WTC11 (cell line): ENCODE measurements around the gene SLIT3. TPM values are rescaled to one million over a fixed set of nuclear protein-coding genes. Genes with fewer than 3 reads are reported as not detected.

Source experiments
- ATAC-seq: fragments of 200-7000 bp; cut with Tn5 transposase; 2 replicates; pipeline ENCODE4 v1.10.0; 2021; ENCODE audit warnings: mild to moderate bottlenecking, moderate library complexity
- CTCF ChIA-PET: fragments of 300-600 bp; sonication (Branson Sonifier 250); formaldehyde crosslinking; loops from one replicate; lab custom pipeline; 2021; ENCODE audit warnings: antibody characterized with exemption; lab: Charles Lee
- POLR2A ChIA-PET: fragments of 350-600 bp; sonication (Branson Sonifier 250); formaldehyde crosslinking; loops from one replicate; lab custom pipeline; 2021; ENCODE audit warnings: antibody characterized with exemption; lab: Charles Lee
- DNase-seq: peaks from one replicate; pipeline ENCODE4 v3.0.0; 2021; ENCODE audit warnings: low spot score
- H3K27ac Mint-ChIP-seq: 2 replicates; pipeline ENCODE4 v1.8.0; 2021; ENCODE audit warnings: mixed read lengths
- H3K27me3 Mint-ChIP-seq: 2 replicates; pipeline ENCODE4 v1.8.0; 2021; ENCODE audit warnings: low read depth, mild to moderate bottlenecking, moderate library complexity, mixed read lengths
- H3K36me3 Mint-ChIP-seq: 2 replicates; pipeline ENCODE4 v1.8.0; 2021; ENCODE audit warnings: mixed read lengths
- H3K4me1 Mint-ChIP-seq: 2 replicates; pipeline ENCODE4 v1.8.0; 2022; ENCODE audit warnings: mixed read lengths
- H3K4me3 Mint-ChIP-seq: 2 replicates; pipeline ENCODE4 v1.8.0; 2021; ENCODE audit warnings: mild to moderate bottlenecking, moderate library complexity, mixed read lengths
- H3K9me3 Mint-ChIP-seq: 2 replicates; pipeline ENCODE4 v1.8.0; 2021; ENCODE audit warnings: mixed read lengths
- EMX1 ChIP-seq: fragments of 250-450 bp; sonication (Bioruptor Pico); IDR thresholded peaks from 2 replicates; pipeline ENCODE4 v1.8.0; 2021; ENCODE audit warnings: mild to moderate bottlenecking
- ESRRA ChIP-seq: sonication (generic); formaldehyde crosslinking; IDR thresholded peaks from 2 replicates; pipeline ENCODE4 v1.8.1; 2022; ENCODE audit warnings: mild to moderate bottlenecking, missing genetic modification reagents, borderline replicate concordance
- ETV6 ChIP-seq: sonication (generic); formaldehyde crosslinking; IDR thresholded peaks from 2 replicates; pipeline ENCODE4 v1.8.1; 2022; ENCODE audit warnings: mild to moderate bottlenecking, missing genetic modification reagents
- GTF2I ChIP-seq: fragments of 250-450 bp; sonication (Bioruptor Pico); conservative IDR thresholded peaks from 2 replicates; pipeline ENCODE4 v1.4.0; 2021; ENCODE audit warnings: mild to moderate bottlenecking
- HMGA2 ChIP-seq: fragments of 250-450 bp; sonication (Bioruptor Pico); IDR thresholded peaks from 2 replicates; pipeline ENCODE4 v1.4.0; 2021; ENCODE audit warnings: mild to moderate bottlenecking, moderate library complexity
- JAZF1 ChIP-seq: fragments of 250-450 bp; sonication (Bioruptor Pico); IDR thresholded peaks from 2 replicates; pipeline ENCODE4 v1.9.0; 2021; ENCODE audit warnings: moderate library complexity, mild to moderate bottlenecking, inconsistent platforms
- KAT7 ChIP-seq: sonication (generic); formaldehyde crosslinking; IDR thresholded peaks from 2 replicates; pipeline ENCODE4 v1.8.1; 2023; ENCODE audit warnings: missing genetic modification reagents, mild to moderate bottlenecking, borderline replicate concordance
- NFYB ChIP-seq: sonication (generic); formaldehyde crosslinking; conservative IDR thresholded peaks from 2 replicates; pipeline ENCODE4 v1.8.0; 2022; ENCODE audit warnings: low read depth, missing genetic modification reagents
- RORB ChIP-seq: fragments of 250-450 bp; sonication (Bioruptor Pico); IDR thresholded peaks from 2 replicates; pipeline ENCODE4 v1.9.0; 2021; ENCODE audit warnings: mild to moderate bottlenecking
- SMAD3 ChIP-seq: sonication (generic); formaldehyde crosslinking; IDR thresholded peaks from 2 replicates; pipeline ENCODE4 v1.8.0; 2022; ENCODE audit warnings: missing genetic modification reagents, mild to moderate bottlenecking, borderline replicate concordance
- SOX15 ChIP-seq: fragments of 250-450 bp; sonication (Bioruptor Pico); IDR thresholded peaks from 2 replicates; pipeline ENCODE4 v1.9.0; 2021; ENCODE audit warnings: mild to moderate bottlenecking
- TP53 ChIP-seq: sonication (generic); formaldehyde crosslinking; IDR thresholded peaks from 2 replicates; pipeline ENCODE4 v1.8.1; 2023; ENCODE audit warnings: mild to moderate bottlenecking, missing genetic modification reagents
- ZBTB21 ChIP-seq: sonication (generic); formaldehyde crosslinking; IDR thresholded peaks from 2 replicates; pipeline ENCODE4 v1.8.1; 2023; ENCODE audit warnings: mild to moderate bottlenecking, missing genetic modification reagents, borderline replicate concordance
- total RNA-seq: library from RNA; stranded (reverse); gene quantifications from 3 replicates; pipeline ENCODE4 v1.2.3, GENCODE V29; 2021
- TF ChIP-seq, protein P1 (sequence below): sonication (generic); formaldehyde crosslinking; IDR thresholded peaks from 2 replicates; pipeline ENCODE4 v1.8.0; 2022; ENCODE audit warnings: mild to moderate bottlenecking, missing genetic modification reagents
- TF ChIP-seq, protein P2 (sequence below): sonication (generic); formaldehyde crosslinking; conservative IDR thresholded peaks from 2 replicates; pipeline ENCODE4 v1.8.1; 2023; ENCODE audit warnings: mild to moderate bottlenecking, low read depth, missing genetic modification reagents, moderate library complexity
- TF ChIP-seq, protein P3 (sequence below): sonication (generic); formaldehyde crosslinking; IDR thresholded peaks from 2 replicates; pipeline ENCODE4 v1.8.0; 2022; ENCODE audit warnings: missing genetic modification reagents
- TF ChIP-seq, protein P4 (sequence below): sonication (generic); formaldehyde crosslinking; IDR thresholded peaks from 2 replicates; pipeline ENCODE4 v1.8.1; 2023; ENCODE audit warnings: mild to moderate bottlenecking, missing genetic modification reagents, moderate library complexity
- TF ChIP-seq, protein P5 (sequence below): sonication (generic); formaldehyde crosslinking; IDR thresholded peaks from 2 replicates; pipeline ENCODE4 v1.8.1; 2022; ENCODE audit warnings: mild to moderate bottlenecking, moderate library complexity, missing genetic modification reagents
- TF ChIP-seq, protein P6 (sequence below): sonication (generic); formaldehyde crosslinking; IDR thresholded peaks from 2 replicates; pipeline ENCODE4 v1.8.1; 2022; ENCODE audit warnings: low read depth, missing genetic modification reagents, borderline replicate concordance
- TF ChIP-seq, protein P7 (sequence below): sonication (generic); formaldehyde crosslinking; IDR thresholded peaks from 2 replicates; pipeline ENCODE4 v1.8.0; 2022; ENCODE audit warnings: mild to moderate bottlenecking, missing genetic modification reagents

SLIT3 gene
- total RNA-seq, 1 experiment from 2014 or later = 1.9 TPM

DNA sequence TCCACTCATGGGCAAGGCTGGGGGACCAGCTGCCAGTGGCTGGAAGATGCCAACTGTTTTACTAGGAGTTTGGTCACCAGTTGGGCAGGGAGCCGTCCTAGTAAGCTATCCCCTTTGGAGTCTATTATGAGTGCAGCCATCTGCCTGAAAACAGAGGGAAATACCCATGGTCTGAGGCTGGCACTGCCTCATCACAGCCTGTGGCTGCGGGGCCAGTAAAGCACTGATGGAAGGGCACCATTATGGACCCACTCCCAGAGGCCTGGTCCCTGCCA is 534.6 kb downstream of the SLIT3 start:
- H3K9me3 Mint-ChIP-seq = peaks cover 13% of the 10 kb centered on the region
- peaks cover 6% of the 10 kb centered on the region for H3K36me3 Mint-ChIP-seq
- DNase-seq (no peak), ATAC-seq (no peak)
- no peak overlapping the region for H3K4me3 Mint-ChIP-seq
- CTCF ChIA-PET = no interaction called here
- peaks cover 3% of the 10 kb centered on the region; the same call in 1 of the 2 replicates for H3K27me3 Mint-ChIP-seq
- TF ChIP-seq, protein P1, sequence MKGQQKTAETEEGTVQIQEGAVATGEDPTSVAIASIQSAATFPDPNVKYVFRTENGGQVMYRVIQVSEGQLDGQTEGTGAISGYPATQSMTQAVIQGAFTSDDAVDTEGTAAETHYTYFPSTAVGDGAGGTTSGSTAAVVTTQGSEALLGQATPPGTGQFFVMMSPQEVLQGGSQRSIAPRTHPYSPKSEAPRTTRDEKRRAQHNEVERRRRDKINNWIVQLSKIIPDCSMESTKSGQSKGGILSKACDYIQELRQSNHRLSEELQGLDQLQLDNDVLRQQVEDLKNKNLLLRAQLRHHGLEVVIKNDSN = no peak
- TF ChIP-seq HMGA2 (CRISPR knock-in tag) (no peak), TP53 (CRISPR knock-in tag) (no peak), KAT7 (CRISPR knock-in tag) (no peak), ZBTB21 (CRISPR knock-in tag) (no peak), SMAD3 (no peak), ETV6 (CRISPR knock-in tag) (no peak), SOX15 (CRISPR knock-in tag) (no peak), NFYB (no peak), EMX1 (CRISPR knock-in tag) (no peak), JAZF1 (CRISPR knock-in tag) (no peak), RORB (CRISPR knock-in tag) (no peak), GTF2I (CRISPR knock-in tag) (no peak), ESRRA (CRISPR knock-in tag) (no peak)
- TF ChIP-seq, protein P2, sequence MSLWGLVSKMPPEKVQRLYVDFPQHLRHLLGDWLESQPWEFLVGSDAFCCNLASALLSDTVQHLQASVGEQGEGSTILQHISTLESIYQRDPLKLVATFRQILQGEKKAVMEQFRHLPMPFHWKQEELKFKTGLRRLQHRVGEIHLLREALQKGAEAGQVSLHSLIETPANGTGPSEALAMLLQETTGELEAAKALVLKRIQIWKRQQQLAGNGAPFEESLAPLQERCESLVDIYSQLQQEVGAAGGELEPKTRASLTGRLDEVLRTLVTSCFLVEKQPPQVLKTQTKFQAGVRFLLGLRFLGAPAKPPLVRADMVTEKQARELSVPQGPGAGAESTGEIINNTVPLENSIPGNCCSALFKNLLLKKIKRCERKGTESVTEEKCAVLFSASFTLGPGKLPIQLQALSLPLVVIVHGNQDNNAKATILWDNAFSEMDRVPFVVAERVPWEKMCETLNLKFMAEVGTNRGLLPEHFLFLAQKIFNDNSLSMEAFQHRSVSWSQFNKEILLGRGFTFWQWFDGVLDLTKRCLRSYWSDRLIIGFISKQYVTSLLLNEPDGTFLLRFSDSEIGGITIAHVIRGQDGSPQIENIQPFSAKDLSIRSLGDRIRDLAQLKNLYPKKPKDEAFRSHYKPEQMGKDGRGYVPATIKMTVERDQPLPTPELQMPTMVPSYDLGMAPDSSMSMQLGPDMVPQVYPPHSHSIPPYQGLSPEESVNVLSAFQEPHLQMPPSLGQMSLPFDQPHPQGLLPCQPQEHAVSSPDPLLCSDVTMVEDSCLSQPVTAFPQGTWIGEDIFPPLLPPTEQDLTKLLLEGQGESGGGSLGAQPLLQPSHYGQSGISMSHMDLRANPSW = no peak
- TF ChIP-seq, protein P3, sequence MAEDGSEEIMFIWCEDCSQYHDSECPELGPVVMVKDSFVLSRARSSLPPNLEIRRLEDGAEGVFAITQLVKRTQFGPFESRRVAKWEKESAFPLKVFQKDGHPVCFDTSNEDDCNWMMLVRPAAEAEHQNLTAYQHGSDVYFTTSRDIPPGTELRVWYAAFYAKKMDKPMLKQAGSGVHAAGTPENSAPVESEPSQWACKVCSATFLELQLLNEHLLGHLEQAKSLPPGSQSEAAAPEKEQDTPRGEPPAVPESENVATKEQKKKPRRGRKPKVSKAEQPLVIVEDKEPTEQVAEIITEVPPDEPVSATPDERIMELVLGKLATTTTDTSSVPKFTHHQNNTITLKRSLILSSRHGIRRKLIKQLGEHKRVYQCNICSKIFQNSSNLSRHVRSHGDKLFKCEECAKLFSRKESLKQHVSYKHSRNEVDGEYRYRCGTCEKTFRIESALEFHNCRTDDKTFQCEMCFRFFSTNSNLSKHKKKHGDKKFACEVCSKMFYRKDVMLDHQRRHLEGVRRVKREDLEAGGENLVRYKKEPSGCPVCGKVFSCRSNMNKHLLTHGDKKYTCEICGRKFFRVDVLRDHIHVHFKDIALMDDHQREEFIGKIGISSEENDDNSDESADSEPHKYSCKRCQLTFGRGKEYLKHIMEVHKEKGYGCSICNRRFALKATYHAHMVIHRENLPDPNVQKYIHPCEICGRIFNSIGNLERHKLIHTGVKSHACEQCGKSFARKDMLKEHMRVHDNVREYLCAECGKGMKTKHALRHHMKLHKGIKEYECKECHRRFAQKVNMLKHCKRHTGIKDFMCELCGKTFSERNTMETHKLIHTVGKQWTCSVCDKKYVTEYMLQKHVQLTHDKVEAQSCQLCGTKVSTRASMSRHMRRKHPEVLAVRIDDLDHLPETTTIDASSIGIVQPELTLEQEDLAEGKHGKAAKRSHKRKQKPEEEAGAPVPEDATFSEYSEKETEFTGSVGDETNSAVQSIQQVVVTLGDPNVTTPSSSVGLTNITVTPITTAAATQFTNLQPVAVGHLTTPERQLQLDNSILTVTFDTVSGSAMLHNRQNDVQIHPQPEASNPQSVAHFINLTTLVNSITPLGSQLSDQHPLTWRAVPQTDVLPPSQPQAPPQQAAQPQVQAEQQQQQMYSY = no peak
- TF ChIP-seq, protein P4, sequence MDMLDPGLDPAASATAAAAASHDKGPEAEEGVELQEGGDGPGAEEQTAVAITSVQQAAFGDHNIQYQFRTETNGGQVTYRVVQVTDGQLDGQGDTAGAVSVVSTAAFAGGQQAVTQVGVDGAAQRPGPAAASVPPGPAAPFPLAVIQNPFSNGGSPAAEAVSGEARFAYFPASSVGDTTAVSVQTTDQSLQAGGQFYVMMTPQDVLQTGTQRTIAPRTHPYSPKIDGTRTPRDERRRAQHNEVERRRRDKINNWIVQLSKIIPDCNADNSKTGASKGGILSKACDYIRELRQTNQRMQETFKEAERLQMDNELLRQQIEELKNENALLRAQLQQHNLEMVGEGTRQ = no peak
- TF ChIP-seq, protein P5, sequence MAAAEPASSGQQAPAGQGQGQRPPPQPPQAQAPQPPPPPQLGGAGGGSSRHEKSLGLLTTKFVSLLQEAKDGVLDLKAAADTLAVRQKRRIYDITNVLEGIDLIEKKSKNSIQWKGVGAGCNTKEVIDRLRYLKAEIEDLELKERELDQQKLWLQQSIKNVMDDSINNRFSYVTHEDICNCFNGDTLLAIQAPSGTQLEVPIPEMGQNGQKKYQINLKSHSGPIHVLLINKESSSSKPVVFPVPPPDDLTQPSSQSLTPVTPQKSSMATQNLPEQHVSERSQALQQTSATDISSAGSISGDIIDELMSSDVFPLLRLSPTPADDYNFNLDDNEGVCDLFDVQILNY (CRISPR knock-in tag) = no peak
- TF ChIP-seq, protein P6, sequence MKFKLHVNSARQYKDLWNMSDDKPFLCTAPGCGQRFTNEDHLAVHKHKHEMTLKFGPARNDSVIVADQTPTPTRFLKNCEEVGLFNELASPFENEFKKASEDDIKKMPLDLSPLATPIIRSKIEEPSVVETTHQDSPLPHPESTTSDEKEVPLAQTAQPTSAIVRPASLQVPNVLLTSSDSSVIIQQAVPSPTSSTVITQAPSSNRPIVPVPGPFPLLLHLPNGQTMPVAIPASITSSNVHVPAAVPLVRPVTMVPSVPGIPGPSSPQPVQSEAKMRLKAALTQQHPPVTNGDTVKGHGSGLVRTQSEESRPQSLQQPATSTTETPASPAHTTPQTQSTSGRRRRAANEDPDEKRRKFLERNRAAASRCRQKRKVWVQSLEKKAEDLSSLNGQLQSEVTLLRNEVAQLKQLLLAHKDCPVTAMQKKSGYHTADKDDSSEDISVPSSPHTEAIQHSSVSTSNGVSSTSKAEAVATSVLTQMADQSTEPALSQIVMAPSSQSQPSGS (CRISPR knock-in tag) = no peak
- TF ChIP-seq, protein P7, sequence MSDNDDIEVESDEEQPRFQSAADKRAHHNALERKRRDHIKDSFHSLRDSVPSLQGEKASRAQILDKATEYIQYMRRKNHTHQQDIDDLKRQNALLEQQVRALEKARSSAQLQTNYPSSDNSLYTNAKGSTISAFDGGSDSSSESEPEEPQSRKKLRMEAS (CRISPR knock-in tag) = no peak
- no peak overlapping the region for H3K27ac Mint-ChIP-seq
- POLR2A ChIA-PET = no interaction called here
- H3K4me1 Mint-ChIP-seq = peaks cover 9% of the 10 kb centered on the region
